Measurements from ENCODE around the gene PRB3. TPM values are rescaled to one million over a fixed set of nuclear protein-coding genes. Genes with fewer than 3 reads are reported as not detected.

Gene PRB3
- total RNA-seq = not detected

- no peaks in the 10 kb centered on the region for H3K27me3 ChIP-seq
- H3K4me3 ChIP-seq = no peak within 1 kb of the TSS
- H3K9me3 ChIP-seq = no peaks in the 10 kb centered on the region
- DNase-seq = no peak
- WGBS, 2 donors = 87 to 97% methylated on average over 3 of the region's 3 CpGs
- H3K4me1 ChIP-seq = no peaks in the 10 kb centered on the region
- no peak within 1 kb of the TSS for H3K27ac ChIP-seq
- no peaks in the 10 kb centered on the region for H3K36me3 ChIP-seq
- no peak for ATAC-seq (ENCODE audit: low FRiP score in 2 of 2)
- TF ChIP-seq POLR2A (IDR thresholded peaks at IDR 0.05) = no peak
- no peak for TF ChIP-seq CTCF (IDR thresholded peaks at IDR 0.05)
- TF ChIP-seq POLR2AphosphoS5 (IDR thresholded peaks at IDR 0.05) = no peak
- TF ChIP-seq EP300 (IDR thresholded peaks at IDR 0.05) = no peak
These were observed at the start of gene PRB3 for GRCh38 chr12:11269607-11270006. Gene PRB3, minus strand, starts transcription at chr12:11269707. Its CDS starts 38 bp downstream, at chr12:11269669.

- H3K4me1 ChIP-seq = no peaks in the 10 kb centered on the region
- no peak within 1 kb of the TSS for H3K27ac ChIP-seq
- WGBS, 2 donors = 83 to 88% methylated on average over 3 of the region's 3 CpGs
- TF ChIP-seq POLR2AphosphoS5 (IDR thresholded peaks at IDR 0.05) (no peak), EP300 (IDR thresholded peaks at IDR 0.05) (no peak), CTCF (IDR thresholded peaks at IDR 0.05) (no peak), POLR2A (IDR thresholded peaks at IDR 0.05) (no peak)
- no peaks in the 10 kb centered on the region for H3K9me3 ChIP-seq
- no peak for ATAC-seq (ENCODE audit: low FRiP score in 2 of 2)
- no peaks in the 10 kb centered on the region for H3K36me3 ChIP-seq
- no peaks in the 10 kb centered on the region for H3K27me3 ChIP-seq
- H3K4me3 ChIP-seq = no peak within 1 kb of the TSS
- DNase-seq = no peak
These were observed 40.8 kb upstream of the PRB3 start, which contains the start of gene PRB4 for GRCh38 chr12:11310336-11310735. Gene PRB4, minus strand, starts transcription at chr12:11310436. Its CDS starts 38 bp downstream, at chr12:11310398.

- Histone ChIP-seq H3K9me3 (no peaks in the 10 kb centered on the region), H3K4me3 (no peak overlapping the region), H3K27ac (no peak overlapping the region), H3K4me1 (no peaks in the 10 kb centered on the region), H3K27me3 (no peaks in the 10 kb centered on the region), H3K36me3 (no peaks in the 10 kb centered on the region)
- no peak for ATAC-seq (ENCODE audit: low FRiP score in 2 of 2)
- no peak for TF ChIP-seq POLR2A (IDR thresholded peaks at IDR 0.05)
- no peak for TF ChIP-seq EP300 (IDR thresholded peaks at IDR 0.05)
- TF ChIP-seq CTCF (IDR thresholded peaks at IDR 0.05) = no peak
- TF ChIP-seq POLR2AphosphoS5 (IDR thresholded peaks at IDR 0.05) = no peak
- 72 to 76% methylated on average over 2 of the region's 2 CpGs for WGBS, 2 donors
- no peak for DNase-seq
These were observed 37.6 kb upstream of the PRB3 start for GRCh38 chr12:11307143-11307542.

- Histone ChIP-seq H3K27ac (no peak overlapping the region), H3K27me3 (no peaks in the 10 kb centered on the region), H3K36me3 (no peaks in the 10 kb centered on the region), H3K9me3 (no peaks in the 10 kb centered on the region), H3K4me1 (no peaks in the 10 kb centered on the region), H3K4me3 (no peak overlapping the region)
- TF ChIP-seq CTCF (IDR thresholded peaks at IDR 0.05) = no peak
- no peak for TF ChIP-seq POLR2A (IDR thresholded peaks at IDR 0.05)
- no peak for TF ChIP-seq POLR2AphosphoS5 (IDR thresholded peaks at IDR 0.05)
- DNase-seq (no peak), ATAC-seq (ENCODE audit: low FRiP score in 2 of 2) (no peak)
- 73 to 79% methylated on average over 3 of the region's 3 CpGs for WGBS, 2 donors
These were observed 3.9 kb upstream of the PRB3 start for GRCh38 chr12:11273449-11273848.

GRCh38 chr12:11264501-11264900 lies 5.0 kb downstream of the PRB3 start:
- no peak overlapping the region for H3K4me3 ChIP-seq
- H3K27me3 ChIP-seq = no peaks in the 10 kb centered on the region
- TF ChIP-seq POLR2A (IDR thresholded peaks at IDR 0.05) = no peak
- no peak for TF ChIP-seq CTCF (IDR thresholded peaks at IDR 0.05)
- TF ChIP-seq EP300 (IDR thresholded peaks at IDR 0.05) = no peak
- no peak for TF ChIP-seq POLR2AphosphoS5 (IDR thresholded peaks at IDR 0.05)
- 93 to 96% methylated on average over 1 of the region's 1 CpG for WGBS, 2 donors
- no peaks in the 10 kb centered on the region for H3K4me1 ChIP-seq
- DNase-seq (no peak), ATAC-seq (ENCODE audit: low FRiP score in 2 of 2) (no peak)
- H3K27ac ChIP-seq = no peak overlapping the region
- H3K9me3 ChIP-seq = peaks cover 0 to 3% (median 0%) of the 10 kb centered on the region in 4 donors
- no peaks in the 10 kb centered on the region for H3K36me3 ChIP-seq

Data from upper lobe of left lung (tissue), 6 donors.